Thyroid gland (tissue), 4 donors: ENCODE measurements around the gene RTF1. TPM values are rescaled to one million over a fixed set of nuclear protein-coding genes. Genes with fewer than 3 reads are reported as not detected.

Source experiments
- DNase-seq, 2 donors: peaks; one replicate each; pipeline ENCODE4 v3.0.0-alpha.2; 2019
- H3K27ac ChIP-seq, 3 donors: fragments of 200-600 bp; sonication (generic); 1 replicate in 2 of 3; 2 replicates in 1 of 3; pipeline ENCODE4 v1.5.1; 2016 to 2019; ENCODE audit warnings: mild to moderate bottlenecking in 1 of 3, moderate library complexity in 1 of 3
- H3K27me3 ChIP-seq: fragments of 200-600 bp; sonication (generic); one replicate; pipeline ENCODE4 v1.5.1; 2019
- H3K36me3 ChIP-seq, 2 donors: fragments of 200-600 bp; sonication (generic); one replicate each; pipeline ENCODE4 v1.5.1; 2016 to 2019
- H3K4me1 ChIP-seq, 2 donors: fragments of 200-600 bp; sonication (generic); one replicate each; pipeline ENCODE4 v1.5.1; 2017 to 2019
- H3K4me3 ChIP-seq, 3 donors: fragments of 200-600 bp; sonication (generic); replicated peaks in 1 of 3; 1 replicate in 2 of 3; 2 replicates in 1 of 3; pipeline ENCODE4 v1.5.1; 2016; ENCODE audit warnings: mild to moderate bottlenecking in 1 of 3
- H3K9me3 ChIP-seq: fragments of 200-600 bp; sonication (generic); one replicate; pipeline ENCODE4 v1.5.1; 2017
- CTCF ChIP-seq, 6 experiments: fragments of 200-600 bp in 3 of 6; fragments of 450-650 bp in 3 of 6; sonication (generic) in 3 of 6; IDR thresholded peaks; one replicate each; pipeline ENCODE4 v1.5.1; 2016 to 2019; ENCODE audit warnings: antibody characterized with exemption in 6 of 6, mild to moderate bottlenecking in 2 of 6, inconsistent platforms in 1 of 6, moderate library complexity in 1 of 6
- POLR2A ChIP-seq, 2 donors: fragments of 450-650 bp; IDR thresholded peaks; one replicate each; pipeline ENCODE4 v1.6.1; 2017; ENCODE audit warnings: antibody characterized with exemption in 2 of 2, mild to moderate bottlenecking in 2 of 2, moderate library complexity in 1 of 2
- WGBS, 2 donors: methylation state at CpG; one replicate each; pipeline ENCODE4 v1.1.5; 2017; 5-methylcytosine and 5-hydroxymethylcytosine counted together
- intact Hi-C: fragments of 100-400 bp; cut with DNase I; formaldehyde crosslinking; loops from one replicate; pipeline ENCODE4 v1.15.1; 2023
- total RNA-seq, 4 donors: library from RNA; depleted of rRNA; stranded (reverse); fragments of >200 nt; gene quantifications; one replicate each; pipeline ENCODE4 v1.2.3, GENCODE V29; 2016

Gene RTF1
- total RNA-seq, 4 donors from 2014 or later = 26.6 to 37.4 (median 35.4) TPM

- no peaks in the 10 kb centered on the region for H3K9me3 ChIP-seq
- intact Hi-C loops = no loop called here
- H3K27me3 ChIP-seq = no peaks in the 10 kb centered on the region
- peaks cover 30 to 38% of the 10 kb centered on the region in 2 donors for H3K4me1 ChIP-seq
- 89 to 93% methylated on average over 6 of the region's 6 CpGs for WGBS, 2 donors
- no peak overlapping the region for H3K4me3 ChIP-seq
- no peak for TF ChIP-seq CTCF (IDR thresholded peaks at IDR 0.05)
- TF ChIP-seq POLR2A (IDR thresholded peaks at IDR 0.05) = no peak
- DNase-seq = no peak
- no peak overlapping the region for H3K27ac ChIP-seq
- H3K36me3 ChIP-seq = no peaks in the 10 kb centered on the region
These were observed 82.4 kb downstream of the RTF1 start for GRCh38 chr15:41499109-41499851.

GRCh38 chr15:41501191-41501917, 84.5 kb downstream of the RTF1 start:
- Histone ChIP-seq H3K4me1 (peaks cover 17 to 23% of the 10 kb centered on the region in 2 donors), H3K36me3 (no peaks in the 10 kb centered on the region), H3K27me3 (no peaks in the 10 kb centered on the region), H3K9me3 (no peaks in the 10 kb centered on the region), H3K4me3 (peak overlapping the region in 1 of 3 donors; percentile 18), H3K27ac (no peak overlapping the region)
- DNase-seq = peak; percentile 57 to 68
- intact Hi-C loops = no loop called here
- no peak for TF ChIP-seq POLR2A (IDR thresholded peaks at IDR 0.05)
- no peak for TF ChIP-seq CTCF (IDR thresholded peaks at IDR 0.05)
- WGBS, 2 donors = 3 to 15% methylated on average over 20 to 22 of the region's 56 CpGs

DNA sequence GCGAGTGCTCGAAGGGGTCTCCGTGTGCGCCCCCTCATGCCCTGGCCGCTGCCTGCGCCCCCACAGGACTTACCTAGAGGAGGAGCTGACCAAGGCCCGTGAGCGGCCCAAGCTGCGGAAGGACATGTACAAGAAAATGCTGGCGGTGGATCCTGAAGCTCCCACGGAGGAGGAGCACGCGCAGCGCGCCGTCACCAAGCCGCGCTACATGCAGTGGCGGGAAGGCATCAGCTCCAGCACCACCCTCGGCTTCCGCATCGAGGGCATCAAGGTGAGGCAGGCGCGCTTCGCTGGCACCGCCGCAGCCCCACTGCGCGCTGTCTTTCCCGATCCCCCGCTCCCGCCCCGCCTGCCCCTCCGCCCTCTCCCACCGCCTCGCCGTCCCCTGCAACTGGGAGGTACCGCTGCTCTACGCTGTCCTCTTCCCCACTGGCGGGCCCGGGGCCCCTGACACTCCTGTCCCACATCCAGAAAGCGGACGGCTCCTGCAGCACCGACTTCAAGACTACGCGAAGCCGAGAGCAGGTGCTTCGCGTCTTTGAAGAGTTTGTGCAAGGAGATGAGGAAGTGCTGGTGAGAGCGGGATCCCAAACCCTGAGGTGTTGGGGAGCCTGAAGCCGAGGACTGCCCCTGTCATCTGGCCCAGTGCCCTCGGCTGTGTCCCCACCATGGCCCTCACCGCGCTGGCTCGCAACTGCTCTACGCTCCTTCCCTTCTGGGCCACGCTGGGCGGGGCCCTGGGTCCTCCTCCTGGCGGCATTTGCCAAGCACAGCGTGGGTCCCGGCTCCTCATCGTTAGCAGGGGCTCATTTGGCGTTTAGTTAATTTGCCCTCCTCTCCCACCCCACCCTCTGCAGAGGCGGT, 85.3 kb downstream of the RTF1 start:
- H3K27me3 ChIP-seq = no peaks in the 10 kb centered on the region
- no peaks in the 10 kb centered on the region for H3K9me3 ChIP-seq
- H3K27ac ChIP-seq = no peak overlapping the region
- TF ChIP-seq CTCF (IDR thresholded peaks at IDR 0.05) (no peak), POLR2A (IDR thresholded peaks at IDR 0.05) (no peak)
- 3 to 6% methylated on average over 9 to 21 of the region's 64 CpGs for WGBS, 2 donors
- no peak for DNase-seq
- no peaks in the 10 kb centered on the region for H3K36me3 ChIP-seq
- peaks cover 17 to 23% of the 10 kb centered on the region in 2 donors for H3K4me1 ChIP-seq
- intact Hi-C loops = no loop called here
- no peak overlapping the region for H3K4me3 ChIP-seq

- no peak for TF ChIP-seq POLR2A (IDR thresholded peaks at IDR 0.05)
- no peak for TF ChIP-seq CTCF (IDR thresholded peaks at IDR 0.05)
- Histone ChIP-seq H3K4me3 (no peak overlapping the region), H3K36me3 (no peaks in the 10 kb centered on the region), H3K4me1 (peaks cover 17 to 23% of the 10 kb centered on the region in 2 donors), H3K9me3 (no peaks in the 10 kb centered on the region), H3K27me3 (no peaks in the 10 kb centered on the region), H3K27ac (no peak overlapping the region)
- DNase-seq = no peak
- intact Hi-C loops = no loop called here
- 27 to 34% methylated on average over 12 to 15 of the region's 54 CpGs for WGBS, 2 donors
These were observed 86.1 kb downstream of the RTF1 start for GRCh38 chr15:41502795-41503668.
